K562 (cell line): ENCODE data around the gene UBR7. TPM values are rescaled to one million over a fixed set of nuclear protein-coding genes. Genes with fewer than 3 reads are reported as not detected.

Experiments used
- ATAC-seq: fragments of 200-7000 bp; cut with Tn5 transposase; 3 replicates; pipeline ENCODE4 v1.9.1; 2020; ENCODE audit warnings: moderate library complexity
- BruUV-seq: library from RNA; stranded (reverse); fragments of 400-500 nt; replicated peaks from 2 replicates; lab custom pipeline; 2021; lab: Mats Ljungman, UMichigan
- CTCF ChIA-PET: fragments of 300-600 bp; formaldehyde crosslinking; extraction: SDS; loops from one replicate; lab custom pipeline; 2021; ENCODE audit warnings: low intra/inter-chr PET ratio; lab: Yijun Ruan, JAX
- POLR2A ChIA-PET: fragments of 300-600, 350-650 bp; sonication (Branson Sonifier 250); formaldehyde crosslinking; extraction: SDS; loops from one replicate; lab custom pipeline; 2021; ENCODE audit warnings: antibody characterized with exemption, inconsistent platforms; lab: Yijun Ruan, JAX
- DNase-seq, 4 experiments: peaks; one replicate each; pipeline versions ENCODE4 v3.0.0 to v3.0.0-alpha.2; 2011 to 2018; ENCODE audit warnings: low spot score in 3 of 4, mixed read lengths in 3 of 4; ENCODE audit errors: extremely low read depth in 1 of 4
- FAIRE-seq: peaks from 2 replicates; lab custom pipeline; 2011; peaks lifted over from hg19 to GRCh38; lab: Jason Lieb, UNC
- H2AFZ ChIP-seq: 2 replicates; pipeline ENCODE4 v1.6.0; 2011; ENCODE audit warnings: low read depth, low read length, control low read depth, inconsistent platforms
- H3K27ac ChIP-seq: fragments of 200-600 bp; 3 replicates; pipeline ENCODE4 v1.8.0; 2011; ENCODE audit warnings: low read depth, mild to moderate bottlenecking, control low read depth, inconsistent platforms, low read length, moderate library complexity, mixed read lengths; ENCODE audit errors: extremely low read depth
- H3K27me3 ChIP-seq, 2 experiments: fragments of 300-600 bp in 1 of 2; 2 replicates in 1 of 2; 3 replicates in 1 of 2; pipeline versions ENCODE4 v1.6.0 to v1.8.0; 2011; ENCODE audit warnings: inconsistent platforms in 2 of 2, low read length in 2 of 2, mild to moderate bottlenecking in 1 of 2, mixed read lengths in 1 of 2, moderate library complexity in 1 of 2; ENCODE audit not compliant: control insufficient read depth in 2 of 2, insufficient read depth in 2 of 2
- H3K36me3 ChIP-seq: fragments of 300-600 bp; 3 replicates; pipeline ENCODE4 v1.8.0; 2011; ENCODE audit warnings: mild to moderate bottlenecking, low read length, inconsistent platforms; ENCODE audit not compliant: control insufficient read depth, insufficient read depth
- H3K4me1 ChIP-seq, 2 experiments: fragments of 200-600 bp in 1 of 2; replicated peaks in 1 of 2; 2 replicates in 1 of 2; 3 replicates in 1 of 2; pipeline versions ENCODE4 v1.5.1 to v1.8.0; 2011; ENCODE audit warnings: inconsistent platforms in 2 of 2, low read length in 2 of 2, mild to moderate bottlenecking in 1 of 2, mixed read lengths in 1 of 2, moderate library complexity in 1 of 2; ENCODE audit not compliant: control insufficient read depth in 2 of 2, insufficient read depth in 2 of 2
- H3K4me2 ChIP-seq: 2 replicates; pipeline ENCODE4 v1.6.1; 2011; ENCODE audit warnings: low read length, control low read depth, inconsistent platforms, mixed read lengths; ENCODE audit not compliant: insufficient read depth
- H3K4me3 ChIP-seq: fragments of 200-600 bp; sonication (generic), shearing (Covaris generic); 2 replicates; pipeline ENCODE4 v1.5.1; 2016; ENCODE audit warnings: control low read depth, inconsistent platforms
- H3K79me2 ChIP-seq: fragments of 200-600 bp; 3 replicates; pipeline ENCODE4 v1.8.0; 2011; ENCODE audit warnings: low read length, inconsistent platforms; ENCODE audit not compliant: control insufficient read depth, insufficient read depth
- H3K9ac ChIP-seq, 2 experiments: 2 replicates each; pipeline versions ENCODE4 v1.6.0 to v1.6.1; 2011; ENCODE audit warnings: low read depth in 2 of 2, low read length in 2 of 2, control low read depth in 1 of 2, inconsistent platforms in 1 of 2, mild to moderate bottlenecking in 1 of 2, mixed read lengths in 1 of 2; ENCODE audit not compliant: insufficient read depth in 1 of 2
- H3K9me1 ChIP-seq: one replicate; pipeline ENCODE4 v1.6.0; 2011; ENCODE audit warnings: inconsistent platforms, mild to moderate bottlenecking, low read length, moderate library complexity; ENCODE audit not compliant: control insufficient read depth, insufficient read depth
- H3K9me3 ChIP-seq: replicated peaks from 2 replicates; pipeline ENCODE4 v1.5.1; 2011; ENCODE audit warnings: low read depth, low read length, inconsistent platforms; ENCODE audit not compliant: control insufficient read depth, insufficient read depth
- H4K20me1 ChIP-seq: replicated peaks from 2 replicates; pipeline ENCODE4 v1.6.1; 2011; ENCODE audit warnings: low read length, inconsistent platforms, mixed read lengths; ENCODE audit not compliant: control insufficient read depth, insufficient read depth
- CTCF ChIP-seq, 3 experiments: IDR thresholded peaks in 2 of 3; conservative IDR thresholded peaks in 1 of 3; 2 replicates each; pipeline ENCODE4 v1.5.1; 2011 to 2012; ENCODE audit warnings: low read length in 3 of 3, mild to moderate bottlenecking in 3 of 3, control low read depth in 2 of 3, improper control_type of control experiment in 1 of 3, inconsistent platforms in 1 of 3, low read depth in 1 of 3, mixed read lengths in 1 of 3, moderate library complexity in 1 of 3; ENCODE audit not compliant: insufficient read depth in 2 of 3
- ERF ChIP-seq: fragments of 450-650 bp; formaldehyde crosslinking; IDR thresholded peaks from 2 replicates; pipeline ENCODE4 v1.4.0; 2020; ENCODE audit warnings: mild to moderate bottlenecking, mixed read lengths
- RAD21 ChIP-seq, 2 experiments: fragments of 250-450 bp in 1 of 2; fragments of 450-650 bp in 1 of 2; sonication (Bioruptor Pico) in 1 of 2; formaldehyde crosslinking in 1 of 2; IDR thresholded peaks in 1 of 2; conservative IDR thresholded peaks in 1 of 2; 2 replicates each; pipeline versions ENCODE4 v1.4.0 to v1.8.0; 2020 to 2022; ENCODE audit warnings: mild to moderate bottlenecking in 2 of 2, moderate library complexity in 1 of 2
- REST ChIP-seq, 2 experiments: fragments of 450-650 bp; formaldehyde crosslinking in 1 of 2; IDR thresholded peaks; 2 replicates each; pipeline versions ENCODE4 v1.4.0 to v1.6.1; 2014 to 2020; ENCODE audit warnings: mild to moderate bottlenecking in 2 of 2, borderline replicate concordance in 1 of 2, low read depth in 1 of 2
- WGBS: fragments of 100-300 bp; shearing (Covaris generic); methylation state at CpG from one replicate; pipeline ENCODE4 v1.1.6; 2016; ENCODE audit warnings: low coverage, mixed read lengths; ENCODE audit not compliant: insufficient coverage; ENCODE audit errors: missing lambda C conversion rate; 5-methylcytosine and 5-hydroxymethylcytosine counted together
- in situ Hi-C: fragments of 300-500 bp; cut with MboI; formaldehyde crosslinking; loops from 4 replicates; pipeline ENCODE4 v1.15.0; 2018; ENCODE audit warnings: inconsistent platforms, mixed read lengths
- intact Hi-C: fragments of 100-400 bp; cut with micrococcal nuclease; formaldehyde crosslinking; loops from 2 replicates; pipeline ENCODE4 v1.14.2; 2022
- polyA plus RNA-seq, 8 experiments: library from polyadenylated mRNA; depleted of rRNA in 4 of 8; stranded (reverse) in 5 of 8; unstranded in 3 of 8; fragments of >200 nt; fragmentation: Nextera tagmentation in 2 of 8; fragmentation: Illumina TruSeq in 1 of 8; extraction: Ambion mirVana in 2 of 8; extraction: Trizol in 1 of 8; gene quantifications; 2 replicates each; pipeline versions ENCODE4 v1.2.1 to v1.2.3, GENCODE V29; 2011 to 2014; ENCODE audit warnings: inconsistent platforms in 1 of 8, missing spikeins in 1 of 8
- total RNA-seq, 7 experiments: library from RNA; depleted of rRNA in 6 of 7; stranded (reverse); fragments of >200 nt in 6 of 7; fragmentation: Illumina TruSeq in 2 of 7; extraction: Trizol in 2 of 7; gene quantifications; 2 replicates each; pipeline versions ENCODE4 v1.2.1 to v1.2.3, GENCODE V29; 2011 to 2021; ENCODE audit warnings: low replicate concordance in 1 of 7
- TF ChIP-seq, protein P1 (sequence below): fragments of 450-650 bp; formaldehyde crosslinking; IDR thresholded peaks from 2 replicates; pipeline ENCODE4 v1.4.0; 2020; ENCODE audit warnings: mild to moderate bottlenecking, moderate library complexity
- TF ChIP-seq, protein P2 (sequence below): sonication (generic); formaldehyde crosslinking; IDR thresholded peaks from 2 replicates; pipeline ENCODE4 v1.9.0; 2022; ENCODE audit warnings: mild to moderate bottlenecking, missing genetic modification reagents

UBR7 gene
- total and polyA plus RNA-seq, 9 of the 15 experiments (the other 6 are each of a cell fraction or from before 2014, with no cell fraction given) = 12.5 to 63.0 (median 34.4) TPM

DNA sequence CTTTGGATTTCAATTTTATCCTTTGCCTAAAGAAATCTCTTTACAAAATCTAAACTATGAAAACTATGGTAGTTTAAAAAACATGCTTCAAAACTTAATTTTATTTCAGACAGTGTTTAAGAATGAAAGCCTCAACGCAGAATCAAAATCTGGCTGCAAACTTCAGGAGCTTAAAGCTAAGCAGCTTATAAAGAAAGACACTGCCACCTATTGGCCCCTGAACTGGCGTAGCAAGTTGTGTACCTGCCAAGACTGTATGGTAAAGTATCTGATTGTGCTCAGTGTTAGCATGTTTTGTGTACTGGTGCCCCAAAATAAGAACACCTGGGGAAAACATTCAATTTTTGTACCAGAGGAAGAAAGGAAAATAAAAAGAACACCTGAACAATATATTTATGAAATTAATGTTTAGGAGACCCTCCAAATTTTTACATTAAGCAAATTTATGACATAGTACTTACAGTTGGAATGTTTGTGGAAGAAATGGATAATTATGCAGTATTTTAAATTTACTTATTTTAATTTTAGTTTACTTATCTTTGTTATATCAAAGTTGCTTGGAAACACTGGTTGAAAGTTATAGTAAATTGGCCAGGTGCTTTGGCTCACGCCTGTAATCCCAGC, 12.2 kb downstream of the UBR7 start:
- CTCF ChIA-PET = interaction anchor here (0.6 to 1.2 kb wide), 4 partner anchors 18 to 504 kb away, joined by 4 to 5 read pairs (median 4); no protein-coding TSS in a partner anchor
- peaks cover 56% of the 10 kb centered on the region; the same call in 1 of the 3 replicates for H3K36me3 ChIP-seq
- 74% methylated on average over 3 of the region's 3 CpGs for WGBS
- no peaks in the 10 kb centered on the region for H3K9me3 ChIP-seq
- TF ChIP-seq ERF (CRISPR knock-in tag) (no peak), RAD21 (CRISPR knock-in tag; conservative IDR thresholded peaks at IDR 0.05 in 1 of 2, IDR thresholded peaks at IDR 0.05 in 1 of 2) (peak; percentile 56 to 62), REST (IDR thresholded peaks at IDR 0.05; ENCODE audit: borderline replicate concordance) (peak; percentile 27; the same call in 1 of the 2 replicates), REST (CRISPR knock-in tag; IDR thresholded peaks at IDR 0.05; ENCODE audit: low read depth) (no peak), CTCF (IDR thresholded peaks at IDR 0.05 in 2 of 3, conservative IDR thresholded peaks at IDR 0.05 in 1 of 3; ENCODE audit: insufficient read depth in 2 of 3, low read depth in 1 of 3, low read length in 3 of 3) (peak; percentile 58 to 66 (median 58))
- TF ChIP-seq, protein P1, sequence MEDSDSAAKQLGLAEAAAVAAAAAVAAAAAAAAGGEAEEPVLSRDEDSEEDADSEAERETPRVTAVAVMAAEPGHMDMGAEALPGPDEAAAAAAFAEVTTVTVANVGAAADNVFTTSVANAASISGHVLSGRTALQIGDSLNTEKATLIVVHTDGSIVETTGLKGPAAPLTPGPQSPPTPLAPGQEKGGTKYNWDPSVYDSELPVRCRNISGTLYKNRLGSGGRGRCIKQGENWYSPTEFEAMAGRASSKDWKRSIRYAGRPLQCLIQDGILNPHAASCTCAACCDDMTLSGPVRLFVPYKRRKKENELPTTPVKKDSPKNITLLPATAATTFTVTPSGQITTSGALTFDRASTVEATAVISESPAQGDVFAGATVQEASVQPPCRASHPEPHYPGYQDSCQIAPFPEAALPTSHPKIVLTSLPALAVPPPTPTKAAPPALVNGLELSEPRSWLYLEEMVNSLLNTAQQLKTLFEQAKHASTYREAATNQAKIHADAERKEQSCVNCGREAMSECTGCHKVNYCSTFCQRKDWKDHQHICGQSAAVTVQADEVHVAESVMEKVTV (CRISPR knock-in tag) = peak; percentile 34; the same call in 1 of the 2 replicates
- TF ChIP-seq, protein P2, sequence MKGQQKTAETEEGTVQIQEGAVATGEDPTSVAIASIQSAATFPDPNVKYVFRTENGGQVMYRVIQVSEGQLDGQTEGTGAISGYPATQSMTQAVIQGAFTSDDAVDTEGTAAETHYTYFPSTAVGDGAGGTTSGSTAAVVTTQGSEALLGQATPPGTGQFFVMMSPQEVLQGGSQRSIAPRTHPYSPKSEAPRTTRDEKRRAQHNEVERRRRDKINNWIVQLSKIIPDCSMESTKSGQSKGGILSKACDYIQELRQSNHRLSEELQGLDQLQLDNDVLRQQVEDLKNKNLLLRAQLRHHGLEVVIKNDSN (CRISPR knock-in tag) = no peak
- H3K4me1 ChIP-seq = no peaks in the 10 kb centered on the region
- ATAC-seq = peak; percentile 92
- in situ Hi-C loops (no loop called here), intact Hi-C loops (no loop called here)
- no peak overlapping the region for H3K4me2 ChIP-seq
- H3K27me3 ChIP-seq = no peaks in the 10 kb centered on the region
- H4K20me1 ChIP-seq = no peaks in the 10 kb centered on the region
- H3K4me3 ChIP-seq = no peak overlapping the region
- H3K9ac ChIP-seq = no peak overlapping the region
- no peaks in the 10 kb centered on the region for H3K79me2 ChIP-seq
- POLR2A ChIA-PET = interaction anchor here (0.8 to 1.2 kb wide), 3 partner anchors 16 to 106 kb away, joined by 3 to 5 read pairs (median 5); no protein-coding TSS in a partner anchor
- H3K27ac ChIP-seq = no peak overlapping the region
- H3K9me1 ChIP-seq = no peaks in the 10 kb centered on the region
- peak; percentile 35 for FAIRE-seq
- H2AFZ ChIP-seq = no peak overlapping the region
- peak in 1 of 4 experiments; percentile 63 for DNase-seq
- BruUV-seq = no TSS peak
